ENCODE results near the gene MTHFD2L.

GRCh38 chr4:74120086-74120485, 37.8 kb upstream of the MTHFD2L start:
- TF ChIP-seq POLR2AphosphoS5 (IDR thresholded peaks at IDR 0.05): no peak
- no peak for TF ChIP-seq EP300 (IDR thresholded peaks at IDR 0.05)
